Naive thymus-derived CD4-positive, alpha-beta T cell (primary cell): ENCODE measurements around the gene POLR2J. TPM values are rescaled to one million over a fixed set of nuclear protein-coding genes. Genes with fewer than 3 reads are reported as not detected.

ENCODE experiments used
- ATAC-seq: fragments of 150-1000 bp; cut with Tn5 transposase; 2 replicates; pipeline ENCODE4 v1.10.0; 2021; ENCODE audit warnings: mild to moderate bottlenecking, moderate library complexity
- CTCF ChIA-PET: fragments of 350-600 bp; sonication (Branson Sonifier 250); formaldehyde crosslinking; loops from one replicate; lab custom pipeline; 2021; ENCODE audit warnings: antibody characterized with exemption; lab: Charles Lee
- POLR2A ChIA-PET: fragments of 350-600 bp; sonication (Branson Sonifier 250); formaldehyde crosslinking; loops from one replicate; lab custom pipeline; 2021; ENCODE audit warnings: antibody characterized with exemption, inconsistent platforms; lab: Charles Lee
- DNase-seq, 9 donors: peaks; one replicate each; pipeline versions ENCODE4 v3.0.0 to v3.0.0-alpha.2; 2020 to 2022; ENCODE audit warnings: mixed read lengths in 1 of 9
- H3K27ac ChIP-seq: one replicate; pipeline ENCODE4 v1.7.0; 2013; ENCODE audit warnings: mild to moderate bottlenecking, low read depth, low read length, moderate library complexity
- H3K27me3 ChIP-seq, 2 donors: one replicate each; pipeline ENCODE4 v1.7.0; 2013; ENCODE audit warnings: low read length in 2 of 2, mild to moderate bottlenecking in 2 of 2, moderate library complexity in 2 of 2; ENCODE audit not compliant: control insufficient read depth in 2 of 2, insufficient read depth in 2 of 2
- H3K36me3 ChIP-seq, 3 experiments: 1 replicate in 2 of 3; 2 replicates in 1 of 3; pipeline ENCODE4 v1.7.0; 2013; ENCODE audit warnings: low read length in 3 of 3, mild to moderate bottlenecking in 3 of 3, moderate library complexity in 1 of 3; ENCODE audit not compliant: insufficient read depth in 3 of 3, control insufficient read depth in 2 of 3
- H3K4me1 ChIP-seq, 2 donors: one replicate each; pipeline ENCODE4 v1.7.0; 2013; ENCODE audit warnings: low read length in 2 of 2, mild to moderate bottlenecking in 2 of 2, moderate library complexity in 1 of 2; ENCODE audit not compliant: control insufficient read depth in 2 of 2, insufficient read depth in 2 of 2
- H3K4me3 ChIP-seq: 2 replicates; pipeline ENCODE4 v1.7.0; 2013; ENCODE audit warnings: mild to moderate bottlenecking, low read length
- H3K9me3 ChIP-seq, 3 experiments: 1 replicate in 2 of 3; 2 replicates in 1 of 3; pipeline ENCODE4 v1.7.0; 2013; ENCODE audit warnings: low read length in 3 of 3; ENCODE audit not compliant: control insufficient read depth in 2 of 3
- H3K27ac Mint-ChIP-seq, 9 donors: one replicate each; pipeline ENCODE4 v1.8.0; 2020 to 2022; ENCODE audit warnings: mixed read lengths in 9 of 9, mild to moderate bottlenecking in 8 of 9, moderate library complexity in 5 of 9, inconsistent platforms in 2 of 9
- H3K27me3 Mint-ChIP-seq, 5 donors: one replicate each; pipeline ENCODE4 v1.8.0; 2021 to 2022; ENCODE audit warnings: mixed read lengths in 5 of 5, mild to moderate bottlenecking in 1 of 5
- H3K36me3 Mint-ChIP-seq, 5 donors: one replicate each; pipeline ENCODE4 v1.8.0; 2020 to 2022; ENCODE audit warnings: mixed read lengths in 5 of 5, mild to moderate bottlenecking in 3 of 5, inconsistent platforms in 1 of 5
- H3K4me1 Mint-ChIP-seq, 7 donors: one replicate each; pipeline ENCODE4 v1.8.0; 2020 to 2022; ENCODE audit warnings: mixed read lengths in 7 of 7, mild to moderate bottlenecking in 3 of 7, inconsistent platforms in 1 of 7
- H3K4me3 Mint-ChIP-seq, 10 donors: one replicate each; pipeline ENCODE4 v1.8.0; 2020 to 2022; ENCODE audit warnings: mild to moderate bottlenecking in 10 of 10, mixed read lengths in 10 of 10, moderate library complexity in 6 of 10, inconsistent platforms in 2 of 10
- H3K9me3 Mint-ChIP-seq, 11 donors: one replicate each; pipeline ENCODE4 v1.8.0; 2020 to 2022; ENCODE audit warnings: mixed read lengths in 11 of 11, mild to moderate bottlenecking in 4 of 11, inconsistent platforms in 1 of 11, moderate library complexity in 1 of 11
- intact Hi-C, 2 donors: fragments of 100-400 bp; cut with micrococcal nuclease; formaldehyde crosslinking; loops; one replicate each; pipeline ENCODE4 v1.15.1; 2023
- polyA plus RNA-seq, 2 donors: library from polyadenylated mRNA; unstranded; fragments of 300-500 nt; fragmentation: Illumina TruSeq; gene quantifications; one replicate each; pipeline ENCODE4 v1.2.3, GENCODE V29; 2021
- total RNA-seq, 6 experiments: library from RNA in 5 of 6; stranded (reverse) in 5 of 6; gene quantifications; 1 replicate in 5 of 6; 2 replicates in 1 of 6; pipeline ENCODE4 v1.2.3 and lab custom pipeline; 2021 to 2026

Gene POLR2J
- total and polyA plus RNA-seq, 7 experiments from 2014 or later = 36.9 to 109 (median 43.3) TPM

DNA sequence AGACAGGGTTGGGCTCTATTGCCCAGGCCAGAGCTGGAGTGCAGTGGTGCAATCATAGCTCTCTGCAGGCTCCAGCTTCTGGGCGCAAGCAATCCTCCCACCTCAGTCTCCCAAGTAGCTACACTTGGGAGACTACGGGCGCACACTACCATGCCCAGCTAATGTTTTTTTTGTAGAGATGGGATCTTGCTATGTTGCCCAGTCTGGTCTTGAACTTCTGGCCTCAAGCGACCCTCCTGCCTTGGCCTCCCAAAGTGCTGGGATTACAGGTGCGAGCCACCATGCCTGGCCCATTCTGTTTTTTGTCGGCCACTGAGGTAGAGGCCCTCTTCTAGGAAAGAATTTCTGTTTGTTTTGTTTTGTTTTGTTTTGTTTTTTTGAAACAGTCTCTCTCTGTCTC is 26.3 kb downstream of the POLR2J start:
- Histone ChIP-seq H3K27ac (no peak overlapping the region), H3K4me3 (no peak overlapping the region), H3K4me1 (no peaks in the 10 kb centered on the region), H3K27me3 (no peaks in the 10 kb centered on the region), H3K9me3 (no peaks in the 10 kb centered on the region), H3K36me3 (peaks cover 0 to 34% (median 0%) of the 10 kb centered on the region in 3 experiments)
- DNase-seq (no peak), ATAC-seq (no peak)
- no peaks in the 10 kb centered on the region for H3K36me3 Mint-ChIP-seq
- H3K4me1 Mint-ChIP-seq = peaks cover 0 to 5% (median 0%) of the 10 kb centered on the region in 7 donors
- intact Hi-C loops = no loop called here
- no peaks in the 10 kb centered on the region for H3K27me3 Mint-ChIP-seq
- no peak overlapping the region for H3K4me3 Mint-ChIP-seq
- no peaks in the 10 kb centered on the region for H3K9me3 Mint-ChIP-seq
- ChIA-PET CTCF (interaction anchor here (0.6 to 5.3 kb wide), 5 partner anchors 37 to 71 kb away, joined by 3 to 26 read pairs (median 3); no protein-coding TSS in a partner anchor), POLR2A (interaction anchor here (0.8 kb wide), 1 partner anchor 18 kb away, joined by 3 read pairs; no protein-coding TSS in a partner anchor)
- no peak overlapping the region for H3K27ac Mint-ChIP-seq

DNA sequence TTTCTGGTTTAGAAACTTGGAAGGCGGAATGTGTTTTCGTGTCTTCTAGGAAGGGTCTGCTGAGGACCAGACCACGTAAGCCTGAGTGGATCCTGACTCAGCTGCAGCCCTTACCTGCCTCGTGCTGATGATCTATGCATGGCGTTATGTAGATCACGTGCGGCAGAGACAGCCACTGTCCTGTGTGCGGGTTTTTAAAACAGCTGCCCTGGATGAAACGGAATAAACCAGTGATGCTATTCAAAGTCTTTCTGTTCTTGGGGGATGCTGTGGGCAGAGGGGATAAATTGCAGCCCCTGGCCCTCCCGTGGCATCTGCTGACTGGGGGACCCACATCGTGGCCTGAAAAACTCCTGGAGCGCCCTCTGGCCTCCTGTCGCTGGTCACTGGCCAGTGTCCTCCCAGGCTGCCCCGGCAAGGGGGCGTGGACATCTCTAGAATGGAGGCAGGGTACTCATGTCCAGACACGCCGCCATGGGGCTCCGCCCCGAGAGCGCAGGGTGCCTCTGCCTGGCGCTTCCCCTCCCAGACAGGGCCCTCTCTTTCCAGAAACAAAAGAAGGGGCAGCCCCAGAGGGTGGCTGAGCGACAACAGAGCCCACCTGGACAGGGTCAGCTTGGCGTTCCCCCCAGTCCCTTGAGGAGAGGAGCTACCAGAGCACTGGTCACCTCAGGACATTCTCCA is 27.2 kb downstream of the POLR2J start:
- H3K4me3 ChIP-seq = no peak overlapping the region
- H3K4me1 Mint-ChIP-seq = peaks cover 0 to 5% (median 0%) of the 10 kb centered on the region in 7 donors
- H3K4me1 ChIP-seq = no peaks in the 10 kb centered on the region
- H3K27ac Mint-ChIP-seq = no peak overlapping the region
- ATAC-seq (no peak), DNase-seq (no peak)
- no peak overlapping the region for H3K4me3 Mint-ChIP-seq
- no peaks in the 10 kb centered on the region for H3K27me3 ChIP-seq
- H3K36me3 Mint-ChIP-seq = no peaks in the 10 kb centered on the region
- CTCF ChIA-PET = interaction anchor here (0.6 to 5.3 kb wide), 4 partner anchors 36 to 42 kb away, joined by 3 to 32 read pairs (median 16); no protein-coding TSS in a partner anchor
- no peak overlapping the region for H3K27ac ChIP-seq
- H3K9me3 Mint-ChIP-seq = no peaks in the 10 kb centered on the region
- H3K27me3 Mint-ChIP-seq = no peaks in the 10 kb centered on the region
- H3K36me3 ChIP-seq = peaks cover 0 to 34% (median 0%) of the 10 kb centered on the region in 3 experiments
- no peaks in the 10 kb centered on the region for H3K9me3 ChIP-seq
- POLR2A ChIA-PET = interaction anchor here (0.8 to 2.0 kb wide), 3 partner anchors 17 to 54 kb away, joined by 3 to 10 read pairs (median 6); no protein-coding TSS in a partner anchor
- intact Hi-C loops = no loop called here

DNA sequence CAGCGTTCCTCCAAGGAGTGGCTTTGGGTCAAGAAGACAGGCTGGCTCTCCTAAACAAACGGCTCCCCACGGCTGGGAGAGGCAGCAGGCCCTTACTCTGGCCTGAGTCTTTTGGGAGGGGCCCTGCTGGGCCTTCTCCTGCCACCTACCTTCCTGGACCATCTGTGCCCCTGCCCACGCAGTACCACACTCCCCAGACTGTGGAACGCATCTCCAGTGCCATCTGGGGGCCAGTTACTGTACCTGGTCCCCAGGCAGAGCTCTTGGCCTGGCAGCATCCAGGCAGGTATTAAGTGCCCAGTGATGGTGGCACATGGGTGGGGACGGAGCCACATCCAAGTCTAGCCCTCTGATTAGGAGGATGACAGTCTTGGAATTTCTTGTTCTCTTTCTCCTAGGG is 28.5 kb downstream of the POLR2J start:
- H3K27me3 Mint-ChIP-seq = no peaks in the 10 kb centered on the region
- DNase-seq (peak in 7 of 9 donors; percentile 50 to 65 (median 57)), ATAC-seq (peak; percentile 91)
- intact Hi-C loops = loop anchor here (1.0 kb wide), 3 partner anchors 38 to 171 kb away; no protein-coding TSS in a partner anchor
- Histone ChIP-seq H3K27ac (no peak overlapping the region), H3K4me1 (no peaks in the 10 kb centered on the region), H3K9me3 (no peaks in the 10 kb centered on the region), H3K36me3 (peaks cover 0 to 26% (median 0%) of the 10 kb centered on the region in 3 experiments), H3K27me3 (no peaks in the 10 kb centered on the region), H3K4me3 (no peak overlapping the region)
- CTCF ChIA-PET = interaction anchor here (0.6 to 5.3 kb wide), 15 partner anchors 13 to 1814 kb away, joined by 3 to 32 read pairs (median 4); partner anchors contain the start of gene PRKRIP1
- H3K27ac Mint-ChIP-seq = peak overlapping the region in 5 of 9 donors; percentile 36 to 75 (median 62)
- H3K36me3 Mint-ChIP-seq = peaks cover 0 to 6% (median 0%) of the 10 kb centered on the region in 5 donors
- POLR2A ChIA-PET = interaction anchor here (0.5 to 2.0 kb wide), 9 partner anchors 11 to 47 kb away, joined by 3 to 10 read pairs (median 3); no protein-coding TSS in a partner anchor
- no peaks in the 10 kb centered on the region for H3K9me3 Mint-ChIP-seq
- H3K4me3 Mint-ChIP-seq = no peak overlapping the region
- H3K4me1 Mint-ChIP-seq = peaks cover 0 to 5% (median 2%) of the 10 kb centered on the region in 7 donors

DNA sequence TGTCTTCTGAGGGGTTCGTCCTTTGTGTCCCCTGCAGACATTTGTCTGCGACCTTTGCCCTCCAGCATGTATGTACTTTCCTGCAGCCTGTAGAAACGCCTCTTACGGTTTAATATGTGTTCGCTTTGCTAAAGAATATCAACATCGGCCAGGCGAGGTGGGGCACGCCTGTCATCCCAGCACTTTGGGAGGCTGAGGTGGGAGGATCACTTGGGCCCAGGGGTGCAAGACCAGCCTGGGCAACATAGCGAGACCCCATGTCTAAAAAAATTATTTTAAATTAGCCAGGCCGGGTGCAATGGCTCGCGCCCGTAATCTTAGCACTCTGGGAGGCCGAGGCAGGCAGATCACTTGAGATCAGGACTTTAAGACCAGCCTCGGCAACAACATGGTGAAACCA is 29.6 kb downstream of the POLR2J start:
- no peaks in the 10 kb centered on the region for H3K4me1 ChIP-seq
- Mint-ChIP-seq H3K4me1 (peaks cover 0 to 5% (median 2%) of the 10 kb centered on the region in 7 donors), H3K27ac (peak overlapping the region in 1 of 9 donors; percentile 22), H3K27me3 (no peaks in the 10 kb centered on the region), H3K9me3 (no peaks in the 10 kb centered on the region), H3K36me3 (peaks cover 0 to 11% (median 0%) of the 10 kb centered on the region in 5 donors), H3K4me3 (no peak overlapping the region)
- H3K4me3 ChIP-seq = no peak overlapping the region
- no peaks in the 10 kb centered on the region for H3K9me3 ChIP-seq
- DNase-seq (no peak), ATAC-seq (no peak)
- H3K27me3 ChIP-seq = no peaks in the 10 kb centered on the region
- ChIA-PET POLR2A (interaction anchor here (0.7 to 1.7 kb wide), 4 partner anchors 9 to 40 kb away, joined by 3 to 10 read pairs (median 4); no protein-coding TSS in a partner anchor), CTCF (interaction anchor here (0.6 to 5.3 kb wide), 9 partner anchors 34 to 1952 kb away, joined by 3 to 32 read pairs (median 5); no protein-coding TSS in a partner anchor)
- no peak overlapping the region for H3K27ac ChIP-seq
- intact Hi-C loops = no loop called here
- peaks cover 0 to 25% (median 0%) of the 10 kb centered on the region in 3 experiments for H3K36me3 ChIP-seq

DNA sequence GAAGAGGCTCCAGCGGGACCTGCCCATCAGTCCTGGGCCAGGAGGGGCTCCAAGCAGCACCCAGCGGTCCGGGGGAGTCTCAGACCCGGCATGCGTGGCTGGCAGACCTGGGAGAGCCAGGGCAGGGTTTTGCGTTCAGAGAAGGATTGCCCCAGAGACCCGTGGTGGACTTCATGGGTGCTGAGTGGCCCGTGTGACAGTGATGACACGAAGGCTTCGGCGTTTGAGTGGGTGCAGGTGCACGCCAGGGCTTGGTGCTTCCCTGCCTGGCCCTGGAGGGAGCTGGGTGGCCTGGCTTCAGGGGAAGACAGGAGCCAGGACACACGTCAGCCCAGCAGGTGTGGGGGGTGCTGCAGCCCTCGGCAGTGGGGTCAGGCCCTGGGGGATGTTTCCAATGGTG is 31.4 kb downstream of the POLR2J start:
- Histone ChIP-seq H3K27me3 (no peaks in the 10 kb centered on the region), H3K4me3 (no peak overlapping the region), H3K9me3 (no peaks in the 10 kb centered on the region), H3K27ac (no peak overlapping the region), H3K4me1 (no peaks in the 10 kb centered on the region), H3K36me3 (peaks cover 0 to 25% (median 0%) of the 10 kb centered on the region in 3 experiments)
- ATAC-seq (no peak), DNase-seq (no peak)
- Mint-ChIP-seq H3K4me3 (no peak overlapping the region), H3K9me3 (no peaks in the 10 kb centered on the region), H3K27ac (no peak overlapping the region), H3K27me3 (no peaks in the 10 kb centered on the region), H3K36me3 (peaks cover 0 to 11% (median 0%) of the 10 kb centered on the region in 5 donors), H3K4me1 (peaks cover 0 to 10% (median 2%) of the 10 kb centered on the region in 7 donors)
- intact Hi-C loops = no loop called here
- POLR2A ChIA-PET = no interaction called here
- CTCF ChIA-PET = interaction anchor here (1.1 to 1.7 kb wide), 3 partner anchors 35 to 43 kb away, joined by 3 to 5 read pairs (median 4); no protein-coding TSS in a partner anchor

DNA sequence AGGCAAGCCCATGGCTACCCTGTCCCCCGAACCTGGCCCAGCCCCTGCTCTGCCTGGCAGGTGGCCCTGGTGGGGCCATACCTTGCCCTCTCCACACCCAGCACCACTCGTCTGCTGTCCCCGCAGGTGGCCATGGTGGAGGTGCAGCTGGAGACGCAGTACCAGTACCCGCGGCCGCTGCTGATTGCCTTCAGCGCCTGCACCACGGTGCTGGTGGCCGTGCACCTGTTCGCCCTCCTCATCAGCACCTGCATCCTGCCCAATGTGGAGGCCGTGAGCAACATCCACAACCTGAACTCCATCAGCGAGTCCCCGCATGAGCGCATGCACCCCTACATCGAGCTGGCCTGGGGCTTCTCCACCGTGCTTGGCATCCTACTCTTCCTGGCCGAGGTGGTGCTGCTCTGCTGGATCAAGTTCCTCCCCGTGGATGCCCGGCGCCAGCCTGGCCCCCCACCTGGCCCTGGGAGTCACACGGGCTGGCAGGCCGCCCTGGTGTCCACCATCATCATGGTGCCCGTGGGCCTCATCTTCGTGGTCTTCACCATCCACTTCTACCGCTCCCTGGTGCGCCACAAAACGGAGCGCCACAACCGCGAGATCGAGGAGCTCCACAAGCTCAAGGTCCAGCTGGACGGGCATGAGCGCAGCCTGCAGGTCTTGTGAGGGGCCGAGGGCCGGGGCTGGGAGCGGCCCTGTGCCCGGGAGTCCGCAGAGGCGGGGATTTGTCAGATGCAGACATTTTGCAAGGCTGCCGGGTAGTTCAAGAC is 32.1 kb downstream of the POLR2J start:
- Mint-ChIP-seq H3K4me3 (no peak overlapping the region), H3K4me1 (peaks cover 0 to 10% (median 5%) of the 10 kb centered on the region in 7 donors), H3K36me3 (peaks cover 0 to 16% (median 0%) of the 10 kb centered on the region in 5 donors), H3K27me3 (no peaks in the 10 kb centered on the region), H3K27ac (peak overlapping the region in 2 of 9 donors; percentile 50 to 64), H3K9me3 (no peaks in the 10 kb centered on the region)
- Histone ChIP-seq H3K4me1 (no peaks in the 10 kb centered on the region), H3K36me3 (peaks cover 0 to 30% (median 0%) of the 10 kb centered on the region in 3 experiments), H3K4me3 (no peak overlapping the region), H3K9me3 (no peaks in the 10 kb centered on the region), H3K27ac (no peak overlapping the region), H3K27me3 (no peaks in the 10 kb centered on the region)
- ATAC-seq (no peak), DNase-seq (no peak)
- ChIA-PET CTCF (interaction anchor here (1.1 to 1.3 kb wide), 2 partner anchors 34 to 42 kb away, joined by 3 to 4 read pairs; no protein-coding TSS in a partner anchor), POLR2A (interaction anchor here (0.8 kb wide), 1 partner anchor 42 kb away, joined by 4 read pairs; no protein-coding TSS in a partner anchor)
- intact Hi-C loops = no loop called here
